ENCODE data around the gene CEP85L. TPM values are rescaled to one million over a fixed set of nuclear protein-coding genes. Genes with fewer than 3 reads are reported as not detected.

Gene CEP85L
- total RNA-seq, 4 donors from 2014 or later = 5.3 to 10.5 (median 8.7) TPM

- in situ Hi-C loops (cut with MboI; ENCODE audit: low pct_ligation_motif_present in 1 of 4, low pct_unique_long_range_greater_than_20kb in 1 of 4, low sequenced_read_pairs in 3 of 4) = no loop called here
- intact Hi-C loops (cut with DNase I; ENCODE audit: low total_unique reads) = no loop called here
- H3K9me3 ChIP-seq = no peaks in the 10 kb centered on the region
- TF ChIP-seq POLR2AphosphoS5 (IDR thresholded peaks at IDR 0.05) (no peak), CTCF (IDR thresholded peaks at IDR 0.05) (no peak), EP300 (IDR thresholded peaks at IDR 0.05; ENCODE audit: low read depth) (no peak), POLR2A (IDR thresholded peaks at IDR 0.05) (no peak)
- WGBS, 2 donors (ENCODE audit: low coverage in 1 of 2) = 58% methylated on average over 1 of the region's 1 CpG; no CpG with 5 or more reads in 1 of the 2 donors
- no peak for DNase-seq
- no peaks in the 10 kb centered on the region for H3K4me1 ChIP-seq
- no peaks in the 10 kb centered on the region for H3K27me3 ChIP-seq
- no peaks in the 10 kb centered on the region for H3K36me3 ChIP-seq
- no peak overlapping the region for H3K27ac ChIP-seq
- H3K4me3 ChIP-seq = no peak overlapping the region
Observed at GRCh38 chr6:118630067-118630466, 21.3 kb downstream of the CEP85L start.

GRCh38 chr6:118627724-118628123, 23.7 kb downstream of the CEP85L start:
- intact Hi-C loops (cut with DNase I; ENCODE audit: low total_unique reads) = no loop called here
- in situ Hi-C loops (cut with MboI; ENCODE audit: low pct_ligation_motif_present in 1 of 4, low pct_unique_long_range_greater_than_20kb in 1 of 4, low sequenced_read_pairs in 3 of 4) = loop anchor here in 1 of 4 donors (10.0 kb wide), 1 partner anchor 63 kb away; no protein-coding TSS in a partner anchor
- no peak overlapping the region for H3K27ac ChIP-seq
- 74 to 86% methylated on average over 3 of the region's 3 CpGs for WGBS, 2 donors (ENCODE audit: low coverage in 1 of 2)
- no peaks in the 10 kb centered on the region for H3K9me3 ChIP-seq
- H3K4me3 ChIP-seq = no peak overlapping the region
- TF ChIP-seq POLR2A (IDR thresholded peaks at IDR 0.05) (no peak), POLR2AphosphoS5 (IDR thresholded peaks at IDR 0.05) (no peak), CTCF (IDR thresholded peaks at IDR 0.05) (no peak), EP300 (IDR thresholded peaks at IDR 0.05; ENCODE audit: low read depth) (no peak)
- H3K27me3 ChIP-seq = no peaks in the 10 kb centered on the region
- no peaks in the 10 kb centered on the region for H3K4me1 ChIP-seq
- H3K36me3 ChIP-seq = no peaks in the 10 kb centered on the region
- no peak for DNase-seq

GRCh38 chr6:118625833-118626232, 25.6 kb downstream of the CEP85L start:
- intact Hi-C loops (cut with DNase I; ENCODE audit: low total_unique reads) (no loop called here), in situ Hi-C loops (cut with MboI; ENCODE audit: low pct_ligation_motif_present in 1 of 4, low pct_unique_long_range_greater_than_20kb in 1 of 4, low sequenced_read_pairs in 3 of 4) (loop anchor here in 1 of 4 donors (10.0 kb wide), 1 partner anchor 61 kb away; no protein-coding TSS in a partner anchor)
- TF ChIP-seq CTCF (IDR thresholded peaks at IDR 0.05) (no peak), EP300 (IDR thresholded peaks at IDR 0.05; ENCODE audit: low read depth) (no peak), POLR2A (IDR thresholded peaks at IDR 0.05) (no peak), POLR2AphosphoS5 (IDR thresholded peaks at IDR 0.05) (no peak)
- Histone ChIP-seq H3K9me3 (no peaks in the 10 kb centered on the region), H3K4me1 (no peaks in the 10 kb centered on the region), H3K27ac (no peak overlapping the region), H3K4me3 (no peak overlapping the region), H3K27me3 (no peaks in the 10 kb centered on the region), H3K36me3 (no peaks in the 10 kb centered on the region)
- WGBS, 2 donors (ENCODE audit: low coverage in 1 of 2) = 100% methylated on average over 4 of the region's 4 CpGs; no CpG with 5 or more reads in 1 of the 2 donors
- no peak for DNase-seq

- Histone ChIP-seq H3K4me1 (no peaks in the 10 kb centered on the region), H3K36me3 (no peaks in the 10 kb centered on the region), H3K4me3 (no peak overlapping the region), H3K27me3 (no peaks in the 10 kb centered on the region), H3K27ac (no peak overlapping the region), H3K9me3 (no peaks in the 10 kb centered on the region)
- 96% methylated on average over 7 of the region's 7 CpGs; no CpG with 5 or more reads in 1 of the 2 donors for WGBS, 2 donors (ENCODE audit: low coverage in 1 of 2)
- TF ChIP-seq EP300 (IDR thresholded peaks at IDR 0.05; ENCODE audit: low read depth) = no peak
- TF ChIP-seq POLR2AphosphoS5 (IDR thresholded peaks at IDR 0.05) = no peak
- no peak for DNase-seq
- in situ Hi-C loops (cut with MboI; ENCODE audit: low pct_ligation_motif_present in 1 of 4, low pct_unique_long_range_greater_than_20kb in 1 of 4, low sequenced_read_pairs in 3 of 4) (loop anchor here in 2 of 4 donors (10.0 to 25.0 kb wide), 3 partner anchors 57 to 635 kb away; no protein-coding TSS in a partner anchor), intact Hi-C loops (cut with DNase I; ENCODE audit: low total_unique reads) (no loop called here)
Observed at GRCh38 chr6:118621799-118622470, 29.5 kb downstream of the CEP85L start.

Data from transverse colon (tissue), 4 donors.